GM19397 (cell line): ENCODE measurements around the gene CHRNA1.

ENCODE experiments used
- ATAC-seq: cut with Tn5 transposase; IDR thresholded peaks from one replicate; pipeline ENCODE4 v1.9.1; 2021; ENCODE audit warnings: mild to moderate bottlenecking, moderate library complexity; ENCODE audit not compliant: unreplicated experiment

The CHRNA1 gene

DNA sequence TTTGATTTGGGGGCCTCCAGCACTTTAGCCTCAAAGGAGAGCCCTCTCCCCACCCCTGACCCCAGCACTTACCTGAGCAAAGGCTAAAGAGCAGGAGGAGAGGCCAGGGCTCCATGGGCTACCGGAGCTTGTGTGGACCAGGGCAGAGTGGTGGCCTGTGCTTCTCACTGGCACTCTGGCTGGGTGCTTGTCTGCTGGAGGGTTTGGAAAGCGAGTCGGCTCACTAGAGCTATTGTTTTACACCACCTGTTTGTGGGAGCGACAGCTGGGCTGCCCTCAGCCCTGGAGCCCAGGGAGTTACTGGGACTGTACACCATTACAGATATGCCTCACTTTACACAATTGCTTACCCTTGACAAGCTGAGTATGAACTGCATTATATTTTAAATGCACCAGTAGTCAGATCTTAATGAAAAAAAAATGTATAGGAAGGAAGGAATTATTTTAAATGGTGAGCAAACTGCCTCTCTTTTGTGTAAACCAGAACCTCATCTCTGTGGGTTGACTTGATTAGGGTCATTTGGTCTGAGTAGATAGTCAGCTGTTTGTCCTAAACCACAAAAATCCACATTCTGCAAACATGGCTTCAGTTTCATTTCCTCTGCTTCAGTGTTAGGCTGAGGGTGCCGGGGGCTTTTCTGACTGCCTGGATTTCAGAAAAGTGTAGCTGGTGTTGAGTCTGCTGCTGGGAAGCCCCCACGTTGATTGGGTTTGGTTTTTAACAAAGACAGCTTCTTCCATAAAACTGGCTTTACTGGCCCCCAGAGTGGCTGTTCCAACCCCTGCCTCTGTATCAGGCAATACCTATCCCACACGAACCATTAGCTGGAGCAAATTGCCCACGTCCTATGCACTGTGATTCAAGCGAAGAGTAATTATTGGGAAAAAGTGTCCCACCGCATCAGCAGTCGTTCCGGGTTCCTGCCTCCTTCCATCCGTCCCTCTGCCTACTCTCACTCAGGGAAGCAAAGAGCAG is at the start of gene CHRNA1:
TSS of gene CHRNA1 (minus strand) at position 193 of the 976 bp plus-strand sequence. CDS start at position 115, 78 bp downstream.
- no peak for ATAC-seq

DNA sequence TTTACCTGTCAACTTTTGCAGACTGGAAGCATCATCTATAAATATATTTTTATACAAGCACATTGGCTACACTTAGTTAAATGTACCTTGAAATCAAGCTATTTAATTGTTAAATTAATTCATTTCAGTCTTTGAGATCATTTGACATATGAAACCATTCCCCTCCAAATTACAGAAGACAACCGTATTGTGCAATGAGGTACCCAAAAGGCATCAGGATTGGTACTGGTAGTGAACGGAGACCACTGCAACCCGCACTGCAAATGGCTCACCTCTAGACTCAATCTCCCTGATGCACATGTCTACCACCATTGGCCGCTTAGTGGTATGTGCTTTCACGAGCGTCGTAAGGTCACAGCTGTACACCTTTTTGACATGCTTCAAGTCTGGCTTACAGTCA is 47.8 kb upstream of the CHRNA1 start:
- no peak for ATAC-seq

DNA sequence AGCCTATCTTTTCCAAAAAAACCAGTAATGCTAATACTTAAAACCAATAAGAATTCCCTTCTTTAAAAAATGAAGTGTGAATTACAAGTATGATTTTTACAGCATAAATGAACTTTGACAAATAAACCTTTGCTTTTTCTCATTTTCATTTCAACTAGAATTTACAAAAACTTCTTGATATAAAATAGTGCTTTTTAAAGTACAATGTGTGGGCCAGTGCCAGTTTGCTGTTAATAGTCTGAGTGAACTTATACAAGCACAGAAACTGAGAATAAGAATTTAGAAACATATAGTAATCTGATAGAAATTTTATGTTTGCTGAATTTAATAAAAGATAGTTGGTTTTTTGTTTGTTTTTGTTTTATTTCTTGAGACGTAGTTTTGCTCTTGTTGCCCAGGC is 43.7 kb upstream of the CHRNA1 start:
- no peak for ATAC-seq

DNA sequence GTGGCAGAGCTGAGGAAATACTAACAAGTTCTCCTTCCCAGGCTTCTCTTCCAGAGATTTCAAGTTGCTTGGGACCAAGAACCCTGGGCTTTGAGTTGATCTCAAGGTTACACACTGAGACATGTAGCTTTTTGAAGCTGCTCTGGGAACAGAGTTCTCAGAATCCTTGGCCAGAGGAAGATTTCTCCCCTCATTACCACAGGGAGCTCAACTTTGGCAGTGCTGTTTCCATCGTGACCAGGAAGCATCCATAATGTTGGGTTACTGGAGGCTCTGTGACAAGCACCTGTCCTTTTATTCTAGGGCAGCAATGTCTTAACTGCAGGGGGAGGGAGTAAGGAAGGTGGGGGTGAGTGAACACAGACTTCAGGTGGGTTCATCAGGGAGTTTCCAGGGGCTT is 41.5 kb upstream of the CHRNA1 start:
- no peak for ATAC-seq

DNA sequence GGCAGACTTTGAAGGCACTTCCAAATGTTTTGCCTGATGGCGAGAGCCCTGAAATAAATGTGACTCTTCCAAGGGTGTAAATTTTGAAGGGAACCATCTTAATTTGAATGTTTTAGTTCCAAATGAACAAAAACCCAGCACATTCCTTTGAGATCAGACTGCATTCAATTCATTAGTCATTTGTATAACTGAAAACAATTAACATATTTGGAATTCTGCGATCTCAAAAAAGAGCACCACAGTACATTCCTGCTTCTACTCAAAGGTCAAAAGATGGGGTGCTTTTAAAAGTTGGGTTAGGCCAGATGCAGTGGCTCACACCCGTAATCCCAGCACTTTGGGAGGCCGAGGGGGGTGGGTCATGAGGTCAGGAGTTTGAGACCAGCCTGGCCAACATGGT is 38.2 kb upstream of the CHRNA1 start:
- no peak for ATAC-seq

DNA sequence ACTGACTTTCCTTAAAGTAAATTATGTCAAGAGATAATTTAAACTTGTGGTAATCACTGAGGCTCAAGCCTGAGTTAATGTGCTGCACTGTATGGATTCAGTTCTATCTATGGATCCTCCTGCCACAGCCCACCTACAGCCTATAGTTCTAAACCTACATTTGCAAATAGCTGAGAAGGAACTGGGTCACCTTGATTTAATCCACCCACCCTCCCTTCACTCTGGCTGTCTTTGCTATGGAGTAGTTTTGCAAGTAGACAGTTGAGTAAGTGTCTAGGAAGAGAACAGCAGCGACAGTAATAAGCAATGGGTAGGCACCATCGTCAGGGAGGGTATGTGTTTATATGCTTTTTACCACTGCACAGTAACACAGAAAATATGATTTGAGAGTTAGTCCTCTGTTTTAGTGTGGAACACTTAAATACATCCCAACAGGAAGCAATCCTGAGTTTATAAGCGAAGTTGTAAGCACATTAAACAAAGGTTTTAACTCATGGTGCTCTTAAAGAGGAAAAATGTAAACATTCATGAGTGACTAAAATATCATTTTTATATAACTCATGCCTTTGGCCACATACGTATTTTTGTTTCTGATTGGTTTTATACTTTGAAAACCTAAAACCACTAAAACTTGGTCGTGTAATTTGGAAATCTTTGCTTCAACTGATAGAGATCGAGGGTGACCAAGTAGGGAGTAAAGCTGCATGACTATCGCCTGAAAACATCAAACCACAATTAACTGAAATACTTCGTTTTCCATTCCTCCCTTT is 36.3 kb upstream of the CHRNA1 start:
- ATAC-seq: no peak

DNA sequence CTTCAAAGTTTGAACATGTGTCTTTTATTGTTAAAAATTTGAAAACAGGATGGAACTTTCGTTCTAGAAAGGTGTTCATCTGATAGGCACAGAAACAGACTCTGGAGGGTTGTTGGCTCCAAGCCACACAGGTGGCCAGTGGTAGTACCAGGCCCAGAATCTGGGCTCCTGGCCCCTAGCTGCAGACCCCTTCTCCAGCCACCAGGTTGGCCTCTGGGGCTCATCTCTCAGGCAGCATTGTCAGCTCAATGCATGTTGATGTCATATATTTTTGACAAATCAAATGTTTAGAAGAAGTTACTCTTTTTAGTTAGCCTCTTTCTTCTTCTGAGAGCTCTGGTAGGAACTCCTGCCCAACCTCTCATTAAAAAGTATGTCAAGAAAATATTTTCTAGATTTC is 34.5 kb upstream of the CHRNA1 start:
- ATAC-seq: no peak

DNA sequence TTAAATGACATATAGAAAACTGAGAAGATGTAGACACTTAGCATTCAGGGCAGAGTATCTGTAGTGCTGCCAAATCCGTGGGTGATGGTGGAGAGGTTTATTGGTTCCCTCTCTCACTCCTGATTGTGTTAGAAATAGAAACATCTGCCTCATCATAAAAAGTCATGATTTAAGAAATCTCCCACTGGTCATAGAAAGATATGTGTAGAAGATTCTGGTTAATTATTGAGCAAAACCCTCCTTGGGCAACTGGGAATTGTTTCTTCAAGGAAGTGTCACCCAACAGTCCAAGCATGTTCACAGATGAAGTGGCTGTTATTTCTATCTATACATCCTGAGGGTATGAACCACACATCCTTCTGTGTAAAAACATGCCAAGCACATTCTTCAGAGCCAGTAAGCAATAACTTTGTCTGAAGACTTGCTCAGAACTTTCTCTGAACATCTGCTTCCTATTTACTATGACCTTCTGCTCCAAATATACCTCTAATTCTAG is 33.6 kb upstream of the CHRNA1 start:
- no peak for ATAC-seq

DNA sequence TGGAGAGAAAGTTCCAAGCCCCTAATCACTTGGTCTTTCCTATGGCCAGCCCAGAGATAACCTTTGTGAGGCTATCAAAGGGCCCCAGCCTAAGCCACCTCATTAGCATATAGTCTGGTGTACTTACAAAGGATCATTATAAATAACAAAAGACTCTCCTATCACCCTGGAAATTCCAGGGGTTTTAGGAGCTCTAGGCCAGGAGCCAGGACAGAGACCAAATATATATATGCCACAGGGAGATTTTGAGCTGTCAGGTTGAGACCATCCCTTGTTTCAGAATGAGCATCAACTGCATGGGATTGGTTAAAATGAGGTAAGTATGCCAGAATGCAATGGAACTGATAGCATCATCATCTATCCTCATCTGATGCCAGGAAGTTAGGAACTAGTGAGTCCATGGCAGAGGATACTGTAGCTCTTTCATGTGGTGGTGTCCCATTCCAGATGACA is 32.1 kb upstream of the CHRNA1 start:
- no peak for ATAC-seq

DNA sequence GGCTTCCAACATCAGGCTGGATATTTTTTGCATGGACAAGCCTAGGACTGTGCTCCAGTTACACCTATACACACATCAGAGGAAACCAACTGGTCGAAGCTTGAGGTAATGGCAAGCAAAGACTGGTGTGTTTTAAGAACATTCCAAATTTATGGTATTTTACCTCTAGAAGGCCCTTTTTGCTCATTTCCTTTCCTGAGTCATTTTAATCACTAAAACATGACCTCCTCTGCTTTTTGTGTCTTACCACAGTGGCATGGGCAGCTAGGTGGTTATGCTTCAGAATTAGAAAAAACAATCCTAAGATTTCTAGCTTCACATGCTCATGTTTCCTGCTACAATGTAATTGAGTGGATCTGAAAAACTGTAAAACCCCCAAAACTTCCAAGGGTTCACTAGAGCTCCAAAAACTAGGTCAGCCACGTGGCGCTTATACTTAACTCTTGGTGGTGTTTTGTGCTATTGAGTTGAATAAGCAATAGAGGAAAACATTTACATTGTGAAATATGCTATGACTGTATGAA is 30.6 kb upstream of the CHRNA1 start:
- no peak for ATAC-seq

DNA sequence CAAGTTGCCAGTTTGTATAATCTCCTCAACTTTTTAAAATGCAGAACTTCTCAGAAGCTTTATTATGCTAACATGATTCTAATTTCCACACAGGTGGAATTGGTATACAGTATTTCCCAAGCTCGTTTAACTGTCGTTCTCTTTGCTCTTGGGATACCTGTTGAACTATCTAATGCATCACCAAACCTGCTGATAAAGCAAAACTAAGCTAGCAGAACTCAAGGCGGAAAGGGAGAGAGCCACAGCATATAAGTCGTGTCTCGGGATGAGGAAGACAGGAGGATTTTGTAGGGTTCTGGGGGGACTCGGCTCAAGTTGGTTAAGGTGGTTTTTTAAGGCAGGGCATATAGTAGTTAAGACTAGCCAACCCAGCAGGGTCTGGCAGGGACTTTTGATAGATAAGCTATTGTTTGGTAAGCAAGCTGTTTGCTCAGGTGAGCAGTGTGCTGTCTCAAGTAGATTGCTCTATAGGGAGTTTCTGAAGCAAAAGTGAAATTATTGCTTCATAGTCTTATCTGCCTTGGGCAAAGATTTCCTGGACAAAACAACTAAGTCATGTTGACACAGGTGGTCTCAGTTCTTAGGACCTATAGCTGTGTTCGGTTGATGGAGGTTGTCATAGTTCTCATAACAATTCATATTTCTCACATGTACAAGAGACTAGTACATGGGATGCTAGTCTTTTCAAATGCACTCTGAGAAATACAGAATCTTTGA is 28.2 kb upstream of the CHRNA1 start:
- no peak for ATAC-seq

DNA sequence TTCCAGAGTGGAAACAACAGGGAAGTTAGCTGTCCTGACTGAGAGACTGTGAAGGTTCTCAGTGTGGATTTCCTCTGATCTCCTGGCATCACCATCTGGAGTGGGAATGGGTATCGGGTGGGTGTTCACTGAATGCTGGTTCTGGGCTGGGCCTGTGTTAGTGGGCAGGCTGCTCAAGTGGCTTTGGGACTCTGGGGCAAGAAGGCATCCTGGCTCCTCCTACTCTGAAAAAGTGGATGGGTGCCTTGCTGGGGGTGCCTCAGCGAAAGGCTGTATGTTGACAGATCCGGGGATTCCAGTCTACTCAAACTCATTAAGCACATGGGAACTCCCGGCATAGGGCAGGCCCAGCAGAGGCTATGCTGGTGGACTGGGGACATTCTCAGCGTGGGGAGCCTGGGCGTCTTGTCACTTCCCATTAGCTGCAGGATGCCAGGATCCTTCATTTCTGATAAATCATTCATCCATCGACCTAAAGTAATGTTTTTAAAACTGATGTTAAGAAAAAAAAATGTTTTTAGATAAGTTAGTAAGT is 27.5 kb upstream of the CHRNA1 start:
- no peak for ATAC-seq

DNA sequence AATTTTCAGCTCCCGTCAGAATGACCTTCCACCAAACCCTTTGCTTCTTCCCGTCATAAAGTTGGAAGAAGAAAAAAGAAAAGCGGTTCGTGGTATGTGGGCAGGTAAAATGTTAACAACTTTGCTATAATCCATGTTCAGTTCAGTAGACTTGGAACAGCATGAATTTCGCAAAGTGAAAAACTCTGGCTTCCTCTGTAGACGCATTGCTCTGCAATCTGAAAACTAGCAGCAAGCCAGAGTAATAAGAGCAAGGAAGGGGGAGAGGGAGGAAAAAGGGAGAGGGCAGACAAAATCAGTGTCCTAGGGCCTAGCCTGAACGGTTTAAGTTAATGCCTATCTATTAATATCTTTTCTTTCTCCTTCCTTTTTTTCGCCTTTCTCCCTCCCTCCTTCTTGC is 26.7 kb upstream of the CHRNA1 start:
- ATAC-seq: no peak

DNA sequence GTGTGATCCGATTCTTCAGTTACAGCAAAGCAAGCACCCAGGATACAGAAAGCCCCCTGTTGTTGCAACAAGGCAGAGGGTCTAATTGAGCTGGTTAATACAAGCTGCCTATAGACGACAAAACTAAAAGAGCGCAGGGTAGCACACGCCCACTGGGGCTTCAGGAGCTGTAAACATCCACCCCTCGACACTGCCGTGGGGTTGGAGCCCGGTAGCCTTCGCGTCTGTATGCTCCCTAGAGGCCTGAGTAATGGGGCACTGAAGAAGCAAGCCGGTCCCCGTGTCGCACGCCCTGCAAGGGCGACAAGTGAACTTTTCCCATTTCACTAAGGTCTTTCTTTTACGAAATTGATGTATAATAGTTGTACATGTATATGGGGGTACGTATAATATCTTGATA is 24.7 kb upstream of the CHRNA1 start:
- ATAC-seq: no peak

DNA sequence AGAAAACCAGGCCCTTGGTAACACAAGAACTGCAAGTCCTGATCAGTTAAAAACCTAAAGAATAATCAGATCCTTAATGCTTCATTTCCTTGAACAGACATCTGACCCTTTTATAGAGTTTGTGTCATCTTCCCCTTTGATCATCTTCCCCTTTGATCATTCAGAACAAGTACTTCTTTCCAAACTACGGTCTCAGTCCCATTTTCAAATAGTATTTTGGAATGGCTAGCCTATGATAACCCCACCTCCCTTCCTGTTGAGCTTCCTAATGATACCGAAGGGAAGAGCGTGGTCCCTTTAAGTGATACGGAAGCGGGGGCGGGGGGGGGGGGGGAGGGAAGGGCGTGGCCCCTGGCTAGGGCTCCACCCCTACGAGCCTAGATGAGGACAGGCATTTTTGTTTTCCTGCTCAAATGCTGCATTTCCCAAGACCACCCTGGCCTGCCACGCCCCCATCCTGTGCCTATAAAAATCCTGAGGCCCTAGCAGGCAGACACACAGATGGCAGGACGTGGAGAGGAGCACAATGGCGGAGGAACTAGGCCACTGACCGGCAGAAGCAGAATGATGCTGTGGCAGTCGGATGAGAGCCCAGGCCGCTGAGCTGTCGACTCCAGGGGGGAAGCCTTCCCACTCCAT is 24.1 kb upstream of the CHRNA1 start:
- ATAC-seq: no peak

DNA sequence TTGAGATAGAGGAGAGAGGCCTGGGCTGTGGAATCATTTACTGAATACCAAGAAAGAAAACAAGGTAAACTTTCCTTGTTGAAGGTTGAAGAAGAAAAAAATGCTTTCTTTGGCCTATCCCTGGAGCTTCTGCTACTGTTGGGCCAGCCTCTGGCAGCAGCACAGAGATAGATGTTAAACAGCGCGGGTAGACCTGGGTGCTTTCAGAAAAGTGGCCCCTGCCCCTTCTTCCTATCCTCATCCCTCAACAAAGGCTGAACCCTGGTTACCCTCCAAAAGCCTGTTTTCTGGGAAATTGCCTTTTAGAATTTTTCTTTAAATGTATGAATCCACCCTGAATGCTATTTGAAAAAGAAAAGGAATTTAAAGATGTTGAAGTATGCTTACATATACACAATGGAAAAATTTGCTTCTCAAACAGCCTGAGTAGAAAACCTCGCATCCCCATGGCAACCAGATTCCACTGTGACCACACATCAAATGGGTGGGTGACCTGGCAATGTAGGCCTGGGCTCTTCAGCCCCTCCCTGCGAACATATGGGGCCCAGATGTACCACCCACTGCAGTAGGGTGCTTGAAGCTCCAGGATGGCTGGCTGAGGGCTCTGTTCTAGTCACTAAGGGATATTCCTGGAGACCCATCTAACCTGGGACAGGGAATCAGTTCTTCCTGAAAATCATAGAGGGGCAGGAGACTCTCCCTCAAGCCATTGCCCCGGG is 23.4 kb upstream of the CHRNA1 start:
- no peak for ATAC-seq

DNA sequence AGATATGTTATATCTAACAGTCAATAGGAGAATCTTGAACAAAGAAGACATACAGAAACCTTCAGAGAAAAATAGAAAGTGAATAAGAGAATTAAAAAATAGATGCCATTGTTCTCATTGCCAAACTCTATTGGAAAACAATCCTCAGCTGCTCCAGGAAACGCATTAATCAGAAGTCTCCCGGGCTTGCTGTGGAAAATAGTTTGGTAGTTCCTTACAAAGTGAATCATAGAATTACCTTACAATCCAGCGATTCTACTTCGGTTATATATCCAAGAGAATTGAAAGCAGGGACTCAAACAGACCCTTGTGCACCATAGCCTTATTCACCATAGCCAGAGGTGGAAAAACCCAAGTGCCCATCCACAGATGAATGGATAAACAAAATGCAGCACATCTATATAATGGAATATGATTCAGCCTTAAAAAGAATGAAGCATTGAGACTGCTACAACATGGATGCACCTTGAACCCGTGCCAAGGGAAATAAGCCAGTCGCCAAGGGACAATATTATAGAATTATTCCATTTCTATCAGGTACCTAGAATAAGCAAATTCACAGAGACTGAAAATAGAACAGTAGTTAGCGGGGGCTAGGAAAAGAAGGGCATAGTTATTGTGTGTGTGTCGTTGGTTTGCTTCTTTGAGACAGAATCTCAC is 21.9 kb upstream of the CHRNA1 start:
- no peak for ATAC-seq

DNA sequence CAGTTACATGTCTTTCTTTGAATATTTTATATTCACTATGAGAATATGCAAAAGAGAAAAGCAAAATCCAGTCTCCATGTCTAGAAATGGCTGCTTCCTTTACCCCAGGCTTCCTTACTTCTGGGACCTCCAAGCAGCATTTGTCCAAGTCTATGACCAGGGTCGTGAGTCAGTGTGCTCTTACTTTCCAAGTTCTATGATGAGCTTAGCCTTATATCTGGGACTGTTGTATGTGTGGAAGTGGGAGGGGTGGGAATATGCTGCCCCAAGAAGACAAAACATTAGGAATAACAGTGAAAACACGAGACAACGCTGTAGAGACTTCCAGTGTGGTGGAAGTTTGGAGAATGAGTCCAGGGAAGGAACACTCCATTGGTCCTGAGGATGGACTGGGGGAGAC is 21.2 kb upstream of the CHRNA1 start:
- ATAC-seq: no peak

DNA sequence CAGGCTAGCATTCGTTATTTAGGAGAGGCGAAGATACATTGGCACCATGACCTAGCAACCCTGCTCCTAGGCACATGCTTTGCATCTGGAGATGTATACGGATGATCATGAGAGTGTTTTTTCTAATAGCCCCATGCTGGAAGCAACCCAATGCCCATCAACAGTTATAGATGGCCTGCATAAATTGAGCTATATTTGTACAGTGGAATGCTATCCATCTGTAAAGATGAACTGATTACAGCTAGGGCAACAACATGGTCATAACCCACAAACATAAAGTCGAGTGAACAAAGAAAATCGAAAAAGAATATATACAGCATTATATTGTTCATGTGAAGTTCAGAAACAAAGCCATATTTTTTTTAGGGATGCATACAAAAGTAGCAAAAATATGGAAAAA is 20.6 kb upstream of the CHRNA1 start:
- no peak for ATAC-seq
